ENCODE results near the gene RNF17.
A peak's percentile ranks its signal among the peaks of the same experiment; 100 is the strongest.
"Not testable (repeated sequence)": the region's sequence is repeated elsewhere in the genome, so short reads cannot be mapped to it uniquely, and the experiment has no call there.

Gene RNF17, protein sequence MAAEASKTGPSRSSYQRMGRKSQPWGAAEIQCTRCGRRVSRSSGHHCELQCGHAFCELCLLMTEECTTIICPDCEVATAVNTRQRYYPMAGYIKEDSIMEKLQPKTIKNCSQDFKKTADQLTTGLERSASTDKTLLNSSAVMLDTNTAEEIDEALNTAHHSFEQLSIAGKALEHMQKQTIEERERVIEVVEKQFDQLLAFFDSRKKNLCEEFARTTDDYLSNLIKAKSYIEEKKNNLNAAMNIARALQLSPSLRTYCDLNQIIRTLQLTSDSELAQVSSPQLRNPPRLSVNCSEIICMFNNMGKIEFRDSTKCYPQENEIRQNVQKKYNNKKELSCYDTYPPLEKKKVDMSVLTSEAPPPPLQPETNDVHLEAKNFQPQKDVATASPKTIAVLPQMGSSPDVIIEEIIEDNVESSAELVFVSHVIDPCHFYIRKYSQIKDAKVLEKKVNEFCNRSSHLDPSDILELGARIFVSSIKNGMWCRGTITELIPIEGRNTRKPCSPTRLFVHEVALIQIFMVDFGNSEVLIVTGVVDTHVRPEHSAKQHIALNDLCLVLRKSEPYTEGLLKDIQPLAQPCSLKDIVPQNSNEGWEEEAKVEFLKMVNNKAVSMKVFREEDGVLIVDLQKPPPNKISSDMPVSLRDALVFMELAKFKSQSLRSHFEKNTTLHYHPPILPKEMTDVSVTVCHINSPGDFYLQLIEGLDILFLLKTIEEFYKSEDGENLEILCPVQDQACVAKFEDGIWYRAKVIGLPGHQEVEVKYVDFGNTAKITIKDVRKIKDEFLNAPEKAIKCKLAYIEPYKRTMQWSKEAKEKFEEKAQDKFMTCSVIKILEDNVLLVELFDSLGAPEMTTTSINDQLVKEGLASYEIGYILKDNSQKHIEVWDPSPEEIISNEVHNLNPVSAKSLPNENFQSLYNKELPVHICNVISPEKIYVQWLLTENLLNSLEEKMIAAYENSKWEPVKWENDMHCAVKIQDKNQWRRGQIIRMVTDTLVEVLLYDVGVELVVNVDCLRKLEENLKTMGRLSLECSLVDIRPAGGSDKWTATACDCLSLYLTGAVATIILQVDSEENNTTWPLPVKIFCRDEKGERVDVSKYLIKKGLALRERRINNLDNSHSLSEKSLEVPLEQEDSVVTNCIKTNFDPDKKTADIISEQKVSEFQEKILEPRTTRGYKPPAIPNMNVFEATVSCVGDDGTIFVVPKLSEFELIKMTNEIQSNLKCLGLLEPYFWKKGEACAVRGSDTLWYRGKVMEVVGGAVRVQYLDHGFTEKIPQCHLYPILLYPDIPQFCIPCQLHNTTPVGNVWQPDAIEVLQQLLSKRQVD (N-terminal part only)

DNA sequence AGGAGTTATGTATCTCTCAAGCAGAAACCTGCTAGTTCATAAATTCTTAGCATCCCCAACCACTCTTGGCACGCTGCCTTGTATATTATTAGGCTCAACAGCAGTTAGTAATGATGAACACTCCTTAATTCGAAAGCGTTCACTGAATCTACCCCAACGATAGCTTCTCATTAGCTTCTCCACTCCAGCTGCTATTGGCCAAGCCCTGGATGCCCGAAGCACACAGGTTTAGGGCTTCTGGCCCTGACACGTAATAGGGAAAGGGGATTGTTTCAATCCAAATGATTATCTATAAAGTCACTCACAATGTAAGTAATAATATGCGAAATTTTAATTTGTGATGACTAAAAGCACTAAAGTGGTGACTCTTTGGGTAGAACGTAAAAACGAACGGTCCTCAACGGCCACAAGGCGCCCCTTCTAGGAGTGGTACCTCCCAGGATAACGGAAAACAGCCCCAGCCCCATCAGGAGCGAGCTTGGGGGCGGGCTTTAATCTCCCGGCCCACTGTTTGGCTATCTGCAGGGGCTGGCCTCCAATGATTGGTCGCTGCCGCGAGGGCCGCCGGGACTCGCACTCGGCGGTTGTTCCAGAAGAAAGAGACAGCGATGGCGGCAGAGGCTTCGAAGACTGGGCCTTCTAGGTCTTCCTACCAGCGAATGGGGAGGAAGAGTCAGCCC, at the start of gene RNF17:
RNF17 (plus strand) TSS at position 574 of the 680 bp plus-strand sequence; CDS start at position 609, 35 bp downstream.
- no peak for DNase-seq

DNA sequence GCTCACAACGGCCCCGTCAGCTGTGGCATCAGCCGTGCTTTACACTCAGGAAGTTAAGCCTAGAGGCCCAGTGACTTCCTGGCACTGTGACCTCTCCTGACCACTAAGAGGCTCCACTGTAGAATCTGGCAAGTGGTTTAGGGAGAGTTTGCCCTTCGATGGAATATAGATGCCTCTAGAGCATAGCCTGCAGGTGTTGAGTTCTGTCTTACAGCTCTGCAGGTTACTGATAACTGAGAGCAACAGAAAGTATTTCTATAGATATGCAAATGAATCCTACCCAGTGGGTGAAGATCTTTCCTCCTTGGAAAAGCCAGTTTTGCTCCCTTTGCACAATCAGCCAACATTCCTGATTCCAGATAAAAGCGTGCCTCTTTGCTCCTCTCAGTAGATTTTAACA, 48.0 kb upstream of the RNF17 start:
- no peak for DNase-seq

DNA sequence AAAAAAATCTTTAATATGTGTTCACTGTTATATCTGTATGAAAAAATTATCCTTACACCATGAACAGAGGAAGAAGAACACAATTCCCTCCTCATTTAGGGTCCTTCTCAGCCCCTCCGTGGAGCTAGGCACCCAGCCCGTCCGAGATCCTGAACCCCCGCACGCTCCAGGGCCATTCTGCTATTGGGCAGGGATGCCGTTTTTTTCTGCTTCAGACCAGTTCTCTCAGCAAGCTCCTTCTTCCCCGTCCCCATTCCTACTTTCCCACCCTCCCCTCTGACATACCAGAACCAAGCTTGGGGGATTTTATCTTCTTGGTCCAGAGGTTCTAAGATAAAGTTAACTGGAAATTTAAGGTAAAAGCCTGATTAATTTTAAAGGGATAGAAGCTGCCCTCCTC, 47.5 kb upstream of the RNF17 start:
- no peak for DNase-seq

DNA sequence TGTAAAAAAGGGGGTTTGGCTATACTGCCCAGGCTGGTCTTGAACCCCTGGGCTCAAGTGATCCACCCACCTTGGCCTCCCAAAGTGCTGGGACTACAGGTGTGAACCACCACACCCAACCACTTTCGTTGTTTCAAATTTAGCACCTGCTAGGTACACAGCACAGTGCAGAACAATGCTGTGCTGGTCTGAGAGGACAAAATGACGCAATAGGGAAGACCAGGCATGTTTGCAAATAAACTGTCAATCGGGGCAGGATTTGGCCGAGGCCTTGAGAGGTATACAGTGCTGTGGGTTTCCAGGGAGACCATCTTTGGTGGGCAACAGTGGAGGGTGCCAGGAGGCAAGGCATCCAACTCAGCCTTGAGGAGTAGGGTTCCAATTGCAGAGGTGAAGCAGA, 46.8 kb upstream of the RNF17 start:
- DNase-seq, result no peak

DNA sequence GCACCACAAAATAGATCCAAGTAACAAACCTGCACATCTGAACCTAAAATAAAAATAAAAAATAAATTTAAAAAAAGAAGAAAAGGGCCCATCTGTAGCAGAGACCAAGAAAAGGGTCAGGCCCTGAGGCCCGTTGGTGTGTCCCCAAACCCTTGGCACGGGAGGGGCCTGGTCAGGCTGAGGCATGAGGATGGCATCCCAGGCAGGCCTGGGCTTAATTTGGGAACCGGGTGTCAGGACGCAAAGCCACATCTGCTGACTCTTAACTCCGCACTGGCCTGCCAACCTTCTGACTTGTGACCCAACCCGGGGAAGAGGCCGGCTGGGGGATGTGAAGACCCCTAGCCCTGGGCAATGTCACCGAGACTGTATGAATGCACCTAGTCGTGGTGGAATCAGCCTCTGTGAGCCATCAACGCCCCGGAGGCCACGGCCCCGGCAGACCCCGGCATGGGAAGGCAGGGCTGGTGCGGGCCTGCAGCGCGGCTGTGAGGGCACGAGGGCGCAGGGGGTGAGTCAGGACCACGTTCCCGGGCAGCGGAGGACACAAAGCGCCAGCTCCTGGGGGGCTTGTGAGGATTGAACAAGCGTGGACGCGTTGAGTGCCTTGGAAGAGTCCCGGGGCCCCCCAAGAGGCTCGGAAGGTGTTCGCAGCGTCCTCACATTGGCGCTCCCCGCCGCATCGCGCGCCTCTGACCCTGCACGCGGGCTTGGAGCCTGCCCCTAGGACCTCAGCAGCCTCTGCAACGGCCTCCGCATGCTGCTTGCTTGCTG, 45.6 kb upstream of the RNF17 start:
- DNase-seq, result no peak

DNA sequence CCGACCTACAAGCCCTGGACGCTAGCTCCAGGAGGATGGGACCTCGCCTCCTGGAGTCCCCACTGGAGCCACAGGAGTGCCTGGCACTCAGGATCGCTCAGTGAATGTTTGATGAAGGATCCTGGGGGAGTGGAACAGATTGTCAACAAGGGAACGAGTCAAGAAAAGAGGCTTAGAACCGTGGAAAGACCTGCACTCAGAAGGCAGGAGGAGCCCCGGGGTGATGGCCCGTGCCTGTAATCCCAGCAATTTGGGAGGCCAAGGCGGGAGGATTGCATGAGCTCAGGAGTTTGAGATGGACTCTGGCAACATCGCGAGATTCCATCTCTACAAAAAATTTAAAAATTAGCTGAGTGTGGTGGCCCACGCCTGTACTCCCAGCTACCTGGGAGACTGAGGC, 44.8 kb upstream of the RNF17 start:
- DNase-seq, result no peak

DNA sequence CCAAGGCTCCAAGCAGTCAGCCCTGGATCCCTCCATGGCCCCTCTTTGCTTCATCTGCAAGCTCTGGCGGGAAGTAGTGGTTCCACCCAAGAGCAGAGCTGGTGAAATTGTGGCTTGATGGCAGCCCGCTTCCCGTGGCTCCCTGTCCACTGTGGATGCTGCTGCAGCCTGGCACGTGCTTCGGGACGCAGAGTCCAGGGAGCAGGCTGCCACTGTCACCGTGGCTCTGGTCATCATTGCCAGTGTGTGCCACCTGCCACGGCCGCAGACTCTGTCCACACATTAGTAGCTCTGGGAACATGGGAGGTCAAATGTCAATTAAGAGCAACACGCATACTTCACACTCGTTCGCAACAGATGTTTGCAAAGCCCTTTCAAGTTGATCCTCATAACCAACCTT, 40.8 kb upstream of the RNF17 start:
- DNase-seq, result no peak

DNA sequence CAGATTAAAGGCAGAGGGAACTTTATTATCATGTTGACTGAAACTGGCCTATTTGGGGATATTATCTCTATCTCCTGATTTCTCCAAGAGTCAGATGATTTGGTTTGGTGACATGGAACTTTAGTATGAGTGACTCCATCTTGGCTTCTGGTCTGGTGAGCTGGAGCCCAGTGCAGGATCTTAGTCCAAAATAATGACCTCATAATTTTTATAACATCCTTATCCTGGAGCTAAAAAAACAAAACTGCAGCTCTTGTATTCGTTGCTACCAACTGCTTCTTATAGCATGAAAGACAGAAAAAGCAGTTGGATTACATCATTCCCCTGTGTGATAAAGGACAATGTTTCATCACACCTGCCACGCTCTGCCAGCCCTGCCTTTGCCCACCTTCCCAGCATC, 39.3 kb upstream of the RNF17 start:
- DNase-seq, result no peak

DNA sequence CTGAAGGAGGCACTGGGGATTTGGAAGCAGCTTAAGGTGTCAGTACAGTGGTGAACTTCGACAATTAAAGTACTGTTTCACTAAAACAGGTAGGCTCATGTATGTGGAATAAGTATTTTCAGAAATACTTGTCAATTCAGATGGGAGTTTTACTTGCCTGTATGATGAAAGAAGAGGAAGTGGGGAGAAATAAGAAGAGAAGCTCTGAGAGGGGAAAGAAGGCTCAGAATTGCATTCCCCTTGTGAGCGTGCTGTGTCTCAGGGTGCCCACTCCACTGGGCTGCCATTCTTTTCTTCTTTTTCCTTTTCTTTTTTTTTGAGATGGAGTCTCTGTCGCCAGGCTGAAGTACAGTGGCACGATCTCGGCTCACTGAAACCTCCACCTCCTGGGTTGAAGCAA, 38.6 kb upstream of the RNF17 start:
- DNase-seq, result no peak

DNA sequence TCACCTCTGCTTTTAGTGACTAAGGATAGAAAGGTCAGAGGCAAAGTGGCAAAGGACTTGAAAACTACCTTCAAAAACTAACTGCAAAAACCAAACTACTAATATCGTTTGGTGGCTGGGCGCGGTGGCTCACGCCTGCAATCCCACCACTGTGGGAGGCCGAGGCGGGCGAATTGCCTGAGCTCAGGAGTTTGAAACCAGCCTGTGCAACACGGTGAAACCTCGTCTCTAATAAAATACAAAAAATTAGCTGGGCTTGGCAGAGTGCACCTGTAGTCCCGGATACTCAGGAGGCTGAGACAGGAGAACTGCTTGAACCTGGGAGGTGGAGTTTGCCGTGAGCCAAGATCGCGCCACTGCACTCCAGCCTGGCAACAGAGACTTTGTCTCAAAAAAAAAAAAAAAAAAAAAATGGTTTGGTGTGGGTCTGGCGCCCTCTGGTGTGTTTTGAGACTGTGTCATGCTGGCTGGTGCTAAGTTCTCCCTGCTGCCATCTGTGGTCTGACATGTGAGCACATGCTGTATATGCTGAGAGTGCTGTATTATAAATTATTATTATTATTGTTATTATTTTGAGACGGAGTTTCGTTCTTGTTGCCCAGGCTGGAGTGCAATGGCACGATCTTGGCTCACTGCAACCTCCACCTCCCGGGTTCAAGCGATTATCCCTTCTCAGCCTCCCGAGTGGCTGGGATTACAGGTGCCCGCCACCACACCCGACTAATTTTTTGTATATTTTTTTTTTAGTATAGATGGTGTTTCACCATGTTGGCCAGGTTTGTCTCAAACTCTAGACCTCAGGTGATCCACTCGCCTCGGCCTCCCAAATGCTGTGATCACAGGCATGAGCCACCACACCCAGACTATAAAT, 36.0 kb upstream of the RNF17 start:
- peak; percentile 38 to 74 for DNase-seq

DNA sequence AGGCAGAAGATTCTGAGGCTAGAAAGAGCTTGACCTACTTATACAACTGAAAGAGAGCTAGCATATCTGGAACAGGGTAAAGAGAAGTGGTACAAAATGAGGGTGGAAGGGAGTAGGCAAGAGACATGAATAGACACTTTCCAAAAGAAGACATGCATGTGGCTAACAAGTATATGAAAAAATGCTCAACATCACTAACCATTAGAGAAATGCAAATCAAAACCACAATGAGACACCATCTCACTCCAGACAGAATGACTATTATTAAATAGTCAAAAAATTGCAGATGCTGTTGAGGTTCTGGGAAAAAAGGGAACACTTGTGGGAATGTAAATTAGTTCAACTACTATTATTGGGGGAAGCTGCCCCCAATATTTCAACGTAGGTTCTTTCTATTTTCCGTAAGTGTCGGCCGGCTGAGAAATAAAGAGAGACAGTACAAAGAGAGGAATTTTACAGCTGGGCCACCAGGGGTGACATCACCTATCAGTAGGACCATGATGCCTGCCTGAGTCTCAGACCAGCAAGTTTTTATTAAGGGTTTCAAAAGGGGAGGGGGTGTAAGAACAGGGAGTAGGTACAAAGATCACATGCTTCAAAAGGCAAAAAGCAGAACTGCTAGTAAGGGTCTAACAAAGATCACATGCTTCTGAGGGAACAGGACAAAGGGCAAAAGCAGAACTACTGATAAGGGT, 32.9 kb upstream of the RNF17 start:
- DNase-seq, result not testable (repeated sequence)

DNA sequence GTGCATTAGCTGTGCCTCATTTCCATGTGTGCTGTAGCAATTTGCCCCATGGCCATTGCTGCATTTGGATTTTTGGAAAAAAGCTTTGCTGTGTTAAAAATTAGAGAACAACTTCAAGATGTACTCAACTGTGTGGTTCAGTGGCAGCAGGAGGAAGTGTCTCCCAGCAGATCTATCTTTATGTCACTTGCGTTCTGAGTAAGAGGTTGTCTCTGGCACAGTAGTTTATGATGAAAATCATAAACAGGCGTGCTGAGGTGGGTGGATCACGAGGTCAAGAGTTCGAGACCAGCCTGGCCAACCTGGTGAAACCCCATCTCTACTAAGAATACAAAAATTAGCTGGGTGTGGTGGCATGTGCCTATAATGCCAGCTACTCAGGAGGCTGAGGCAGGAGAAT, 29.0 kb upstream of the RNF17 start:
- no peak for DNase-seq

DNA sequence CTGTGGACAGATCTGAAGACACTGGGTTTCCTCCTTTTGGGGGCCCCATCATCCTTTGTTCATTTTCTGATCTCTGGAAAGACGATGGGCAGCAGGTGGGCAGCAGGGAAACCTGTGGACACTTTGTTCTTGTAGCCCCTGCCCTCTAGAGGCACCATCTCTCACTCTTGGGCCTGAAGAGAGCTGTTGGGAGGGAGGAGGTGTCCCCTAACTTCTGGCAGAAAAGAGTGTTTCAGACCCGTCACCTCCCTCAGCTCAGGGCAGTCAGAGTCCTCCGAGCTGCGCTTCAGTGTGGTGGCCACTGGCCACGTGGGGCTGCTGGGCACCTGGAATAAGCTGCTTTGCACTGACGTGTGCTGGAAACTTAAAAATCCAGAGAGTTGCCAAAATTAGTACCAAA, 26.9 kb upstream of the RNF17 start:
- DNase-seq, result no peak

DNA sequence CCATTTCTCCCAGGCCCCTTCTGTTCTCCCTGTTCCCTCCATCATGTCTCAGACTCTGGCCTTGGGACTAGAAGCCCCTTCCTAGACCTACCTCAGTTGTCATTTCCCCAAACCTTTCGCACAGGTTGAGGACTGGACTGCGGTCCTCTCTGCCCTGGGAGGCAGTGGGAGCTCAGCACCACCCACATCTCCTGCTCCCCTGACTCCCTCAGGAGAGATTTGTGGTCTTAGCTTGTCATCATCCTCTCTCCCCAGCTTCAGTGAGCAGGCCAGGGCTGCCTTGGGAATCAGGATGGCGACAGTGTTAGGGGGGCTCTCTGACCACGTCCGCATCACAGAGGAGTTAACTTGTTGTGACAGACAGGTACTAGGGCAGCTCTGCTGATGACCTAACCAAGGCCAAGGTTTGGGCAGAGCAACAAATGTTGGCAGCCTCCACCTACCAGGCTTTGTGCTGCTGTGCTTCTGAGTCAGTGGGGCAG, 25.6 kb upstream of the RNF17 start:
- DNase-seq, result no peak

DNA sequence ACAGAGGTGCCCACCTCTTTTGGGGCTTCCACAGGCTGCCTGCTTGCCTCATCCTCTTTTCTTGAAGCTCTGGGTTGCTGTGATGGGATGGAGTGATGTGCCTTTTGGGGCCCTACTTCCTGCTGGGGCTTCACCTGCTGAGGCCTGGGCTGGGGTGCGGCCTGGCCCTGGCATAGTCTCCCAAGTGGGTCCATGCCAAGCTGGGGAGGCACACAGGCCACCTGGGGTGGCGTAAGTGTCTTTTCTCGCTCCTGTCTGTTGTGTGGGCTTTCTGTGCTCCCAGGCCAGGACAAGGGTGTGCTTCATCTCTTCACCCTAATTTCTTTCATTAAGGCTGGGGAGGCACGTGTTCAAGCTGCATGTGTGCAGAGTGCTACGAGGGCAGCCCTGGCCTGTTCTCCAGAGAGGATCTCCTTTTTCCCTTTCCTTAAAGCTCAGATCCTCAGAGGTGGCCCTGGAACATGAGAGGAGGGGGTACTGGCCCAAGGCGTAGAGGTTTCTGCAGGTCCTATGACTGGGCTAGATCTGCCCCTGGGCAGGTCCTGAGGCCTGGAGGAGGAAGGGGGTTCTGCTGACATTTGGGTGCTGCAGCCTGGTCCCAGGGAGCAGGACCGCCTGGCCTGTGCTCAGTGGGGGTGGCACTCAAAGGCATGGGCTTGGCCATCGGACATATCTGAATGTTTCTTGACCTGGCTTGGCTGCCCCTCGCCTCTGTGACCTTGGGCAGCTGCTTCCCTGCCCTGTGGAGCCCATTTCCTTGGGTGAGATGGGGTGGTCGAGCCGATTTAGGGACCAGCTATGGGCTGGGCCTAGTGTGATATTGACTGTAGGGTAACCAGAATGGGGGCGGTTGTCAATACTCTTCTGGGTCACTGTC, 23.7 kb upstream of the RNF17 start:
- no peak for DNase-seq

DNA sequence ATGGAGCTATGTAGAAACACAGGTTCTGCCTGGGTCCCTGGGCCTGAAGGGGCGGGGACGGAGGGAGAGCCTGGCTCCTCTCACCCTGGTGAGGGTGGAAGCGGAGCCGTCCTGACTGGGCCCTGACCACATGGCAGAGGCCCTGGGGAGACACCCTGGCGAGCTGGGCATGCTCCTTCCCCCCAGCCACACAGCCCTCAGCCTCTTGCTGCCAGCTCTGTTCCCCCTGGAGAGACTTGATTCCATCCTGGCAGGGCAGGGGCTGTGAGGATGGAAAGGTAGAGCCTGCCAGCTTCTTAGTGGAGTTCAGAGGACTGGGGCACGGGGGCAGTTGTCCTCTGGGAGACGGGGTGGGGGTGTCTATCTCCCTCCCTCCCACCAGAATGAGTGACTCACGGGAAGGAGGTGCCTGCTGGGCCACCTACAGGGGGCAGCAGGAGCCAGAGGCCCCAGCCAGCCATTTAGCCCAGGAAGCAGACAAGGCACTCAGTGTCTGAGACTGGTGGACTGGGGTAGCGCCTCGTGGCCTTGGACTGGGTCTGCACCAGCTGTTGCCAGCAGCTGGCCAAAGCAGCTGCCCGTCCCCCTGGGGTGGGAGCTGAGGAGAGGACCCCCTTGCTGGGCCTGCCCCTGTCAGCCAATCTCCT, 22.8 kb upstream of the RNF17 start:
- DNase-seq, result no peak

DNA sequence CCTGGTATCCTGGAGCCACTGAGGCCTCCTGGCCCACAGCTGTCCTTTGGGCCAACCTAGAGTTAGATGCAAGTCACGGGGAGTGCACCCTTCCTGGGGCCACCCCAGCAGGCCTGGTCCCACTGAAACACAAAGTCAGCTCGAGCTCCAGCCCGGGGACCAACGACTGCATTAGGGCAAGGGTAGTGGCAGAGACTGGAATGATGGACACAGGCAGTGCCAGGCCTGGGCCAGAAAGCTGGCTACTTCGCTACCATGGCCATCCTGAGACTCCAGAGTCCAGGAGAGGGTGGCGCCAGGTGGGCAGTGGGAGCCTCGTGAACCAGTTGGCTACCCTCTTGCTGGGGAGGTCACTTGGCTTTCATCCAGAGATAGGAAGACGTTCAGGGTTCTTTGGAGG, 22.2 kb upstream of the RNF17 start:
- no peak for DNase-seq

DNA sequence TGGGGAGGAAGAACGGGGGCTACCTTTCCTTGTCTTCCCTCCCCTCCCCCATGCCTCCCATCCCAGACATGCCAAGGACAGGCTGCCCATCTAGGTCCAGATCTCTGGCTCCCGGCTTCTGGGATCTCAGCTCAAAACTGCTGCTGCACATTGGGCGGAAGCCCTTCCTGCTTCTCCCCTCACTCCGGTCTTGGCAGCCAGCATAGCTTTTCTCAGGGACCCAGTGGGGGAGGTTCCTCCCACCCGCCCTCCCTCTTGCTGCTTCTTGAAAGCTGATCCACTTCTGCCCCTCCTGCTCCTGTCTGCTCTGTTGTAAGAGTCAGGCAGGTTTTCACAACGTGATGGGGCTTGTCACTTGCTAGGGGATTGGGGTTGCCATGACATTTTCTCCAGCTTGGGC, 21.7 kb upstream of the RNF17 start:
- DNase-seq, result no peak

Measured in NCI-H446 (cell line).